ENCODE measurements around the gene PHF21A. TPM values are rescaled to one million over a fixed set of nuclear protein-coding genes. Genes with fewer than 3 reads are reported as not detected.

PHF21A gene
- total and polyA plus RNA-seq, 2 donors (not counting 3 experiments of a cell fraction or from before 2014, with no cell fraction given): 14.1 to 30.5 TPM

DNA sequence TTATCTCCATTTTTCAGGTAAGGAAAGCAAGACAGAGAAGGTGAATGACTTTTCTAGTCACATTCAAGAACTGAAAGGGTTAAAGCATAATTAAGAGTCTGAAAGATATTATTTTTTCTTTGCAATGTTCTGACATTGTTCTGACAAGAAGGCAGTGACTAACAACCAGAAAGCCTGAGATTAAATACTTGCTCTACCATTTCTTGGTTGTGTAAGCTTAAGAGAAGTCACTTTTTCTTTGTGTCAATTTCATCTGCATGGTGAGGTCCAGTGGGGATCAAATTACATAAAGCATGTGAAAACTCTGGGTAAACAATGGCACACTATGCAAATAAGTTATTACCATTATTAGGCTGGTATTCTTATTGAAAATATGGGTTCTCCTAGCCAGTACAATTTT lies 73.7 kb downstream of the PHF21A start:
- no peaks in the 10 kb centered on the region for H3K9me1 ChIP-seq (replicated peaks; ENCODE audit: control insufficient read depth, extremely low read depth, insufficient read depth, low read length)
- POLR2A ChIA-PET: no interaction called here
- no peak overlapping the region for H3K4me3 ChIP-seq (replicated peaks in 1 of 3; ENCODE audit: insufficient read depth in 1 of 3, low read depth in 1 of 3, low read length in 3 of 3)
- DNase-seq (ENCODE audit: low read depth, low spot score) (no peak), FAIRE-seq (no peak)
- no peak overlapping the region for H2AFZ ChIP-seq (ENCODE audit: low read depth, low read length)
- H3K27ac ChIP-seq (ENCODE audit: insufficient read depth, low read depth, low read length): no peak overlapping the region
- no peaks in the 10 kb centered on the region for H3K36me3 ChIP-seq (ENCODE audit: control insufficient read depth in 2 of 2, extremely low read depth in 1 of 2, insufficient read depth in 2 of 2, low read length in 2 of 2)
- dilution Hi-C loops (cut with MboI; ENCODE audit: extremely low pct_ligation_motif_present, low sequenced_read_pairs): no loop called here
- no peaks in the 10 kb centered on the region for H3K27me3 ChIP-seq (ENCODE audit: control insufficient read depth in 2 of 2, insufficient read depth in 2 of 2, low read length in 2 of 2)
- CTCF ChIA-PET: no interaction called here
- H3K9ac ChIP-seq (replicated peaks; ENCODE audit: extremely low read depth, insufficient read depth, low read length): no peak overlapping the region
- H4K20me1 ChIP-seq (replicated peaks; ENCODE audit: control insufficient read depth, extremely low read depth, insufficient read depth, low read length): peaks cover 2% of the 10 kb centered on the region
- no peak overlapping the region for H3K4me2 ChIP-seq (ENCODE audit: insufficient read depth, low read length)
- TF ChIP-seq FOS (IDR thresholded peaks at IDR 0.05; ENCODE audit: borderline replicate concordance, insufficient read depth, low read length) (no peak), MYC (IDR thresholded peaks at IDR 0.05; ENCODE audit: low read depth, low read length) (no peak), MAX (IDR thresholded peaks at IDR 0.05; ENCODE audit: insufficient read depth, insufficient read length) (no peak), EZH2 (IDR thresholded peaks at IDR 0.05; ENCODE audit: borderline replicate concordance, low read depth, low read length, severe bottlenecking) (no peak), POLR2A (IDR thresholded peaks at IDR 0.05; ENCODE audit: low read depth, low read length) (no peak), CTCF (IDR thresholded peaks at IDR 0.05; ENCODE audit: extremely low read depth in 1 of 2, insufficient read depth in 1 of 2, low read depth in 1 of 2, low read length in 2 of 2) (no peak), JUN (IDR thresholded peaks at IDR 0.05; ENCODE audit: borderline replicate concordance, insufficient read depth, insufficient read length, low read depth) (no peak), POLR2AphosphoS5 (IDR thresholded peaks at IDR 0.05; ENCODE audit: insufficient read depth, low read depth, low read length) (no peak), GATA2 (IDR thresholded peaks at IDR 0.05; ENCODE audit: insufficient read depth, insufficient read length, low read depth, low read length) (no peak)
- H3K4me1 ChIP-seq (ENCODE audit: control insufficient read depth, extremely low read depth, insufficient read depth, low read length): no peaks in the 10 kb centered on the region
- no peaks in the 10 kb centered on the region for H3K79me2 ChIP-seq (ENCODE audit: control insufficient read depth, insufficient read depth, low read length)
- BruUV-seq (replicated peaks): no TSS peak
- intact Hi-C loops (cut with micrococcal nuclease): no loop called here
- no peaks in the 10 kb centered on the region for H3K9me3 ChIP-seq (replicated peaks; ENCODE audit: control insufficient read depth, insufficient read depth, low read length)

All from endothelial cell of umbilical vein (primary cell).